ENCODE results near the gene PEAK3.

Gene PEAK3

GRCh38 chr19:2249880-2250765 is 31.9 kb downstream of the PEAK3 start:
- no peak for DNase-seq (ENCODE audit: low spot score)

DNA sequence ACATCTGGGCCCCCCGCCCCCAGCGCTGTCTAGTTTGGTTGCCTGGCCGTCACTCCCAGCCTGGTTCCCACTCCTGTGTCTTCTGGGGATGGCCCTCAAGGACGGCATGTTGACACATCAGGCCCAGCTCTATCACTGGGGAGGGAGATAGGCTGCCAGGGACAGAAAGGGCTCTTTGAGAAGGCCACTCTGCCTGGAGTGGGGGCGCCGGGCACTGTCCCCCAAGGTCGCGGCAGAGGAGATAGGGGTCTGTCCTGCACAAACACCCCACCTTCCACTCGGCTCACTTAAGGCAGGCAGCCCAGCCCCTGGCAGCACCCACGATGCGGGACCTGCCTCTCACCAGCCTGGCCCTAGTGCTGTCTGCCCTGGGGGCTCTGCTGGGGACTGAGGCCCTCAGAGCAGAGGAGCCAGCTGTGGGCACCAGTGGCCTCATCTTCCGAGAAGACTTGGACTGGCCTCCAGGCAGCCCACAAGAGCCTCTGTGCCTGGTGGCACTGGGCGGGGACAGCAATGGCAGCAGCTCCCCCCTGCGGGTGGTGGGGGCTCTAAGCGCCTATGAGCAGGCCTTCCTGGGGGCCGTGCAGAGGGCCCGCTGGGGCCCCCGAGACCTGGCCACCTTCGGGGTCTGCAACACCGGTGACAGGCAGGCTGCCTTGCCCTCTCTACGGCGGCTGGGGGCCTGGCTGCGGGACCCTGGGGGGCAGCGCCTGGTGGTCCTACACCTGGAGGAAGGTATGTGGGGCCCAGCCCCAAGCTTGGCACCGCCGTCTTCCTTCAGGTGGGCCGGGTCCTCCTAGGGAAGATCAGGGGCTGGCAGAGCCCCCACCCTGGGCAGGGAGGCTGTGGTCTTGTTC is 32.7 kb downstream of the PEAK3 start, which contains the start of gene AMH:
Gene AMH (plus strand): TSS at position 314 of the 857 bp plus-strand sequence. CDS start 10 bp downstream, at position 324.
- no peak for DNase-seq (ENCODE audit: low spot score)

GRCh38 chr19:2248136-2249009 is 33.6 kb downstream of the PEAK3 start:
- no peak for DNase-seq (ENCODE audit: low spot score)

DNA sequence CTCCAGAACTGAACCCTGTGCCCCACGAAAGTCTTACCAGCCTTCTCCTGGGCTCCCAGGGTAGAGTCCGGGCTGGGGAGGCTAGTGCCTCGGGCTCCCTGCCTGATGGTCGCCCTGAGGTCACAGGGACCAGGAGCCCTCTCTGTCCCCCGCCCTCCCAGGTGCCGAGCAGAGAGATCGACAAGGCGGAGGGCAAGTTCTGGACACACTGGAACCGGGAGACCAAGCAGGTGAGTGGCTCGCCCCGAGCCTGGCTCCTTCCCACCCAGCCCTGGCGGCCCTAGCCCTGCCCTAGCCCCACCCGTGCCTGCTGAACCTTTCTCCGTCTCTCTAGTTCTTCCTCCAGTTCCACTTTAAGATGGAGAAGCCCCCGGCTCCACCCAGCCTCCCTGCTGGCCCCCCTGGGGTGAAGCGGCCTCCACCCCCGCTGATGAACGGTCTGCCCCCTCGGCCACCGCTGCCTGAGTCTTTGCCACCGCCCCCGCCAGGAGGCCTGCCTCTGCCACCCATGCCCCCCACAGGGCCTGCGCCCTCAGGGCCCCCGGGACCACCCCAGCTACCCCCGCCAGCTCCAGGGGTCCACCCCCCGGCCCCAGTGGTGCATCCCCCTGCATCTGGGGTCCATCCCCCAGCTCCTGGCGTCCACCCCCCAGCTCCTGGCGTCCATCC is 34.4 kb downstream of the PEAK3 start:
- no peak for DNase-seq (ENCODE audit: low spot score)

- DNase-seq (ENCODE audit: low spot score): peak; percentile 74
These were observed 35.1 kb downstream of the PEAK3 start for GRCh38 chr19:2246801-2247361.

DNA sequence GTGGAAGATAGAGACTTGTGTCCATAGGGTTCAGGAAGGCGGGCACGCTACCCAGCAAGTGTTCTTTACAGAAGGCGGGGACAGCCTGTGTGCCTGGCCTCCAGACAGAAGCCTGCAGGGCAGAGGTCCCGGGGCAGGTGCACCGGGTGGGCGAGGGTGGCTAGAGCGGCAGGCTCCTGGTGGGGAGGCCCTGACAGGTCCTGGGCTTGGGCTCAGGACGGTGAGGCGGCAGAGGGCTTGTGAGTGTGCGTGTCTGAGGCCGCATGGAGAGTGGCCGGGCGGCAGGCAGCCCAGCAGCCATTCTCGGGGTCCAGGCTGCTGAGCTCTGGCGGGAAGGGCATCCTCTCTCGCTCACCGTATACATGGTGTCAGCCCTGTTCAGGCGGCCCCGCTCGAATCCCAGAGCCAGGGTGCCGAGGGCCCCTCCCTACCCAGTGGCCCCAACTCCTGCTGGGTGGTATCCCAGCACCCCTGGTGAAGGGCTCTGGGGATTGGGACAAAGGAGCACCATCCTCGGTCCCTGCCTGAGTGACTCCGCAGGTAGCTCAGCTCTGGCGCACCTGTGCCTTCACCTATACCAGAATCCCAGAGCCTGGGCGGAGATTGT is 35.9 kb downstream of the PEAK3 start:
- DNase-seq (ENCODE audit: low spot score): no peak

GRCh38 chr19:2245273-2245672 is 36.7 kb downstream of the PEAK3 start:
- DNase-seq (ENCODE audit: low spot score): no peak

GRCh38 chr19:2244486-2244885 is 37.5 kb downstream of the PEAK3 start:
- no peak for DNase-seq (ENCODE audit: low spot score)

DNA sequence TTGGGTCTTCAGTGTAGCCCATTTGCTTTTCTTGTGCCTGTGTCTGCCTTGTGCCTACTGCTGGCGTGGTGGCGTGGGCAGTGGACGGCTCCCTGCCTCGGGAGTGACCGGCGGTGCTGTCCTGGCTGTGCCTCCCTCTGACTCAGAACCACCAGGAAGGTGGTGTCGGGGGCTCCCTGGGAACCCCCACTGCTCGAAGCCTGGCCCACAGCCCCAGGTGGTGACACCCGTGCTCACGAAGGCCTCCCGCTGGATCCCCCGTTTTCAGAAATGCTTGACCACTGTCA is 37.9 kb downstream of the PEAK3 start:
- DNase-seq (ENCODE audit: low spot score): no peak

GRCh38 chr19:2243274-2244124 is 38.5 kb downstream of the PEAK3 start:
- no peak for DNase-seq (ENCODE audit: low spot score)

DNA sequence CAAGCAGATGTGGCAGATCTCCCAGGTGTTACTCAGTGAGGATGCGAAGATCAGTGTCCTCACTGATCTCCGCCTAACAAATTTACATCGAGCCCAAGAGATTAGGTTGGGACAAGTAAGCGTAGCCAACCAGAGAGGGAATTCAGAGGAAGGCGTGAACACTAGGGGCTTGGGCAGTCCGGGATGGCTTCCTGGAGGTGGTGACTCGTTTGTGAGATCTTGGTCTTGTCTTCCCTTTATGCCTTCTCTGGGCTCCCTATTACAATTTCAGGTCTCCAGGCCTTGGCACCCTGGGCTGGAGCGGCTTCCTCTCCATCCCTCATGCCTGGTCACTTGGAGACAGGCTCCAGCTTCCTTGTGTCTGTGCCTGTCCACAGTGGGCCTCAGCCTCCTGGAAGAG is 39.2 kb downstream of the PEAK3 start:
- no peak for DNase-seq (ENCODE audit: low spot score)

- DNase-seq (ENCODE audit: low spot score): no peak
These were observed 39.9 kb downstream of the PEAK3 start for GRCh38 chr19:2242092-2242537.

- DNase-seq (ENCODE audit: low spot score): no peak
These were observed 40.9 kb downstream of the PEAK3 start for GRCh38 chr19:2240881-2241760.

GRCh38 chr19:2239771-2240770 is 41.9 kb downstream of the PEAK3 start:
- no peak for DNase-seq (ENCODE audit: low spot score)

GRCh38 chr19:2239173-2239572 is 42.8 kb downstream of the PEAK3 start:
- no peak for DNase-seq (ENCODE audit: low spot score)

DNA sequence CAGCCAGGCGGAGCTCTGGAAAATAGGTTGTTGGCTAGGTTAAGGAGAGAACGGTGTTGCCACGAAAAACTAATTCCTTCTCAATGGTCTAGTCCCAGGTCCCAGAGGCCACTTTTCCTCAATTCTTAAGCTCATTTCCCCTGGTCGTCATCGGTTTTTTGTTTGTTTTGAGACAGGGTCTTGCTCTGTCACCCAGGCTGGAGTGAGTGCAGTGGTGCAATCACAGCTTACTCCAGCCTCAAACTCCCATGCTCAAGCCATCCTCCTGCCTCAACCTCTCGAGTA is 44.2 kb downstream of the PEAK3 start:
- DNase-seq (ENCODE audit: low spot score): no peak

DNA sequence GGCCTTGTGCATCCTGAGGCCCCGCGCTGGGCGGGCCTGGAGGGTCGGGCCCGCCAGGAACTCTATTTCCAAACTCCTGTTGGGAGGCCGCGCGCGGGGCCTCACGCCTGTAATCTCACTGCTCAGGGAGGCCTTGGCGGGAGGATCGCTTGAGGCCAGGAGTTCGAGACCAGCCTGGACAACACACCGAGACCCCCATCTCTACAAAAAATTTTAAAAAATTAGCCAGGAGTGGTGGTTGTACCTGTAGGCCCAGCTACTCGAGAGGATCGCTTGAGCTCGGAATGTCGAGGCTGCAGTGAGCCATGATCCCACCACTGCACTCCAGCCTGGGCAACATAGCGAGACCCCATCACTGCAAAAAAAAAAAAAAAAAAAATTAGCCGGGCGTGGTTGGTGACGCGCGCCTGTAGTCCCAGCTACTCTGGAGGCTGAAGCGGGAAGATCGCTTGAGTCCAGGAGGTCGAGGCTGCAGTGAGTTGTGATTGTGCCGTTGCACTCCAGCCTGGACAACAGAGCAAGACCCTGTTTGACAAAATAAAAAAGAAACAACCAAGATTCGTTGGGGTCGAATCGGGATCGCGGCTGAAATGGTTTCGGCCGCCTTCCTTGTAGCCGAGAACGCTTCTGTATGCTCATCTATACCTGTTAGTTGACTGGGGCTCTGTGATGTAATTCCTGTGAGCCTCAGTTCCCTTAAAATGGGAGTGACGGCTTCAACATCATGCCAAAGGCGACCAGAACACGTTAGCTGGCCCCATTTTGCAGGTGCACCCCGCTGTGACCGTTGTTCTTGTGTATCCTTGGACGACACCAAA is 44.7 kb downstream of the PEAK3 start:
- DNase-seq (ENCODE audit: low spot score): no peak
